CD4-positive, alpha-beta T cell (primary cell): Measurements from ENCODE around the gene IFITM5. TPM values are rescaled to one million over a fixed set of nuclear protein-coding genes. Genes with fewer than 3 reads are reported as not detected.
"Not testable (repeated sequence)": the region's sequence is repeated elsewhere in the genome, so short reads cannot be mapped to it uniquely, and the experiment has no call there.

ENCODE experiments used
- ATAC-seq: fragments of 200-7000 bp; cut with Tn5 transposase; one replicate; pipeline ENCODE4 v1.10.0; 2022; ENCODE audit warnings: mild to moderate bottlenecking; ENCODE audit not compliant: poor library complexity
- CTCF ChIA-PET: fragments of 350-600 bp; sonication (Branson Sonifier 250); formaldehyde crosslinking; loops from one replicate; lab custom pipeline; 2021; ENCODE audit warnings: antibody characterized with exemption, inconsistent platforms; lab: Charles Lee
- POLR2A ChIA-PET: fragments of 350-600 bp; sonication (Branson Sonifier 250); formaldehyde crosslinking; loops from one replicate; lab custom pipeline; 2021; ENCODE audit warnings: antibody characterized with exemption, inconsistent platforms; lab: Charles Lee
- DNase-seq, 14 experiments: peaks; one replicate each; pipeline ENCODE4 v3.0.0-alpha.2; 2013 to 2020; ENCODE audit warnings: mixed read lengths in 2 of 14
- H3K27ac ChIP-seq, 2 donors: one replicate each; pipeline versions ENCODE4 v1.5.1 to v1.7.0; 2013; ENCODE audit warnings: low read length in 2 of 2, low read depth in 1 of 2, mild to moderate bottlenecking in 1 of 2
- H3K27me3 ChIP-seq, 2 experiments: 1 replicate in 1 of 2; 2 replicates in 1 of 2; pipeline versions ENCODE4 v1.6.1 to v1.7.0; 2013; ENCODE audit warnings: low read length in 2 of 2, control low read depth in 1 of 2, mild to moderate bottlenecking in 1 of 2, moderate library complexity in 1 of 2; ENCODE audit not compliant: insufficient read depth in 2 of 2, control insufficient read depth in 1 of 2
- H3K36me3 ChIP-seq: one replicate; pipeline ENCODE4 v1.6.1; 2013; ENCODE audit warnings: low read length, control low read depth; ENCODE audit not compliant: insufficient read depth
- H3K4me1 ChIP-seq: one replicate; pipeline ENCODE4 v1.6.1; 2013; ENCODE audit warnings: low read length, control low read depth; ENCODE audit not compliant: insufficient read depth
- H3K4me3 ChIP-seq: one replicate; pipeline ENCODE4 v1.5.1; 2013; ENCODE audit warnings: mild to moderate bottlenecking, low read length, moderate library complexity
- H3K9me3 ChIP-seq, 2 experiments: 1 replicate in 1 of 2; 2 replicates in 1 of 2; pipeline versions ENCODE4 v1.6.1 to v1.7.0; 2013; ENCODE audit warnings: low read length in 2 of 2, mild to moderate bottlenecking in 2 of 2, control low read depth in 1 of 2, moderate library complexity in 1 of 2; ENCODE audit not compliant: control insufficient read depth in 1 of 2, insufficient read depth in 1 of 2
- H3K27ac Mint-ChIP-seq: one replicate; pipeline ENCODE4 v1.8.0; 2020; ENCODE audit warnings: mixed read lengths
- H3K27me3 Mint-ChIP-seq: one replicate; pipeline ENCODE4 v1.8.0; 2021; ENCODE audit warnings: mixed read lengths
- H3K36me3 Mint-ChIP-seq: one replicate; pipeline ENCODE4 v1.8.0; 2021; ENCODE audit warnings: low read depth, mixed read lengths
- H3K4me1 Mint-ChIP-seq: one replicate; pipeline ENCODE4 v1.8.0; 2021; ENCODE audit warnings: low read depth, mixed read lengths
- H3K4me3 Mint-ChIP-seq: one replicate; pipeline ENCODE4 v1.8.0; 2020; ENCODE audit warnings: mild to moderate bottlenecking, mixed read lengths
- H3K9me3 Mint-ChIP-seq: one replicate; pipeline ENCODE4 v1.8.0; 2020; ENCODE audit warnings: mixed read lengths
- CTCF ChIP-seq: fragments of 200-600 bp; IDR thresholded peaks from one replicate; pipeline ENCODE4 v1.8.0; 2022; ENCODE audit warnings: antibody characterized with exemption, mild to moderate bottlenecking
- intact Hi-C, 2 experiments: fragments of 100-400 bp; cut with DNase I in 1 of 2; cut with micrococcal nuclease in 1 of 2; formaldehyde crosslinking; loops; one replicate each; pipeline versions ENCODE4 v1.15.1 to v1.9.0; 2023 to 2025; cut with DNase I, micrococcal nuclease
- total RNA-seq, 174 experiments: library from RNA in 2 of 174; stranded (reverse) in 2 of 174; gene quantifications; one replicate each; pipeline ENCODE4 v1.2.3 and lab custom pipeline; 2021 to 2026

IFITM5 gene
- total RNA-seq, 2 experiments from 2014 or later: not detected

GRCh38 chr11:313787-314553 is 14.6 kb upstream of the IFITM5 start, which contains the start of gene IFITM1:
Gene IFITM1 (plus strand): TSS chr11:314040. CDS start chr11:314171, 131 bp downstream.
- DNase-seq: peak in 13 of 14 experiments; percentile 40 to 89 (median 70)
- intact Hi-C loops: loop anchor here (2.0 to 5.0 kb wide), 3 partner anchors 41 to 107 kb away; partner anchors contain the start of genes BET1L (in 1 of the 2) and RIC8A (in 1 of the 2)
- Mint-ChIP-seq H3K36me3 (peaks cover 61% of the 10 kb centered on the region), H3K27me3 (no peaks in the 10 kb centered on the region), H3K4me1 (peaks cover 50% of the 10 kb centered on the region), H3K4me3 (peak within 1 kb of the TSS; percentile 97), H3K27ac (peak within 1 kb of the TSS; percentile 98), H3K9me3 (no peaks in the 10 kb centered on the region)
- H3K4me3 ChIP-seq: peak within 1 kb of the TSS; percentile 90
- H3K4me1 ChIP-seq: peaks cover 56% of the 10 kb centered on the region
- ChIA-PET POLR2A (interaction anchor here (1.6 to 4.5 kb wide), 7 partner anchors 9 to 107 kb away, joined by 7 to 56 read pairs (median 30); partner anchors contain the start of genes BET1L, PGGHG, RIC8A and SIGIRR), CTCF (interaction anchor here (1.1 kb wide), 1 partner anchor 25 kb away, joined by 3 read pairs; no protein-coding TSS in a partner anchor)
- H3K9me3 ChIP-seq: no peaks in the 10 kb centered on the region
- H3K36me3 ChIP-seq: peaks cover 15% of the 10 kb centered on the region
- no peaks in the 10 kb centered on the region for H3K27me3 ChIP-seq
- peak; percentile 62 for ATAC-seq
- peak within 1 kb of the TSS; percentile 82 to 93 for H3K27ac ChIP-seq
- TF ChIP-seq CTCF: no peak

GRCh38 chr11:313304-313786 is 14.0 kb upstream of the IFITM5 start:
- Mint-ChIP-seq H3K27me3 (no peaks in the 10 kb centered on the region), H3K36me3 (peaks cover 64% of the 10 kb centered on the region), H3K4me1 (peaks cover 53% of the 10 kb centered on the region), H3K9me3 (no peaks in the 10 kb centered on the region), H3K27ac (peak overlapping the region; percentile 98), H3K4me3 (peak overlapping the region; percentile 97)
- Histone ChIP-seq H3K27me3 (no peaks in the 10 kb centered on the region), H3K9me3 (no peaks in the 10 kb centered on the region), H3K27ac (peak overlapping the region; percentile 82 to 93), H3K4me3 (peak overlapping the region; percentile 90), H3K4me1 (peaks cover 57% of the 10 kb centered on the region), H3K36me3 (peaks cover 15% of the 10 kb centered on the region)
- ATAC-seq (no peak), DNase-seq (peak in 2 of 14 experiments; percentile 20 to 28)
- no peak for TF ChIP-seq CTCF
- ChIA-PET CTCF (no interaction called here), POLR2A (interaction anchor here (0.7 to 2.7 kb wide), 8 partner anchors 15 to 106 kb away, joined by 3 to 30 read pairs (median 8); partner anchors contain the start of genes BET1L, PGGHG and RIC8A)
- intact Hi-C loops: loop anchor here (2.0 to 5.0 kb wide), 3 partner anchors 41 to 106 kb away; partner anchors contain the start of genes BET1L (in 1 of the 2) and RIC8A (in 1 of the 2)

GRCh38 chr11:312092-312816 is 12.9 kb upstream of the IFITM5 start:
- no peak for ATAC-seq
- peak overlapping the region; percentile 90 for H3K4me3 ChIP-seq
- peaks cover 12% of the 10 kb centered on the region for H3K36me3 ChIP-seq
- POLR2A ChIA-PET: interaction anchor here (0.5 to 2.7 kb wide), 13 partner anchors 8 to 105 kb away, joined by 3 to 30 read pairs (median 4); partner anchors contain the start of genes BET1L, PGGHG, RIC8A and SIGIRR
- intact Hi-C loops: loop anchor here (2.0 to 5.0 kb wide), 3 partner anchors 43 to 105 kb away; partner anchors contain the start of genes BET1L (in 1 of the 2) and RIC8A (in 1 of the 2)
- no peaks in the 10 kb centered on the region for H3K9me3 ChIP-seq
- Mint-ChIP-seq H3K4me1 (peaks cover 53% of the 10 kb centered on the region), H3K4me3 (peak overlapping the region; percentile 97), H3K36me3 (peaks cover 62% of the 10 kb centered on the region), H3K27me3 (no peaks in the 10 kb centered on the region), H3K9me3 (no peaks in the 10 kb centered on the region), H3K27ac (peak overlapping the region; percentile 98)
- DNase-seq: peak in 4 of 14 experiments; percentile 46 to 59 (median 56)
- H3K27ac ChIP-seq: peak overlapping the region; percentile 38 to 93
- H3K4me1 ChIP-seq: peaks cover 59% of the 10 kb centered on the region
- no peaks in the 10 kb centered on the region for H3K27me3 ChIP-seq
- no peak for TF ChIP-seq CTCF
- CTCF ChIA-PET: interaction anchor here (1.5 to 1.6 kb wide), 3 partner anchors 43 to 139 kb away, joined by 5 to 10 read pairs (median 7); no protein-coding TSS in a partner anchor

GRCh38 chr11:311013-311748 is 11.9 kb upstream of the IFITM5 start:
- not testable (repeated sequence) for H3K36me3 ChIP-seq, H3K27me3 Mint-ChIP-seq, H3K27me3 ChIP-seq, H3K9me3 ChIP-seq, DNase-seq, H3K9me3 Mint-ChIP-seq
- peaks cover 61% of the 10 kb centered on the region for H3K4me1 ChIP-seq
- ChIA-PET POLR2A (interaction anchor here (1.1 to 2.7 kb wide), 8 partner anchors 9 to 104 kb away, joined by 3 to 30 read pairs (median 8); partner anchors contain the start of genes BET1L, RIC8A and SIGIRR), CTCF (interaction anchor here (1.5 to 1.6 kb wide), 3 partner anchors 45 to 140 kb away, joined by 5 to 10 read pairs (median 7); no protein-coding TSS in a partner anchor)
- H3K4me3 ChIP-seq: peak overlapping the region; percentile 90
- ATAC-seq: peak; percentile 30
- Mint-ChIP-seq H3K36me3 (peaks cover 53% of the 10 kb centered on the region), H3K27ac (peak overlapping the region; percentile 98), H3K4me3 (peak overlapping the region; percentile 97), H3K4me1 (peaks cover 50% of the 10 kb centered on the region)
- intact Hi-C loops: loop anchor here in 1 of 2 experiments (5.0 kb wide), 1 partner anchor 104 kb away; the partner anchor contains the start of genes BET1L and RIC8A
- peak overlapping the region in 1 of 2 donors; percentile 93 for H3K27ac ChIP-seq
